Heart left ventricle (tissue), 13 donors: Measurements from ENCODE around the gene PLEKHG4B.

Experiments
- CTCF ChIP-seq, 12 donors: fragments of 200-600 bp; sonication (generic) in 4 of 12; IDR thresholded peaks; one replicate each; pipeline versions ENCODE4 v1.5.0 to v1.8.0; 2018 to 2022; ENCODE audit warnings: antibody characterized with exemption in 12 of 12, mild to moderate bottlenecking in 5 of 12
- POLR2A ChIP-seq, 2 donors: fragments of 450-650 bp; IDR thresholded peaks; one replicate each; pipeline ENCODE4 v1.6.1; 2017; ENCODE audit warnings: antibody characterized with exemption in 2 of 2, mild to moderate bottlenecking in 2 of 2, moderate library complexity in 2 of 2
- donor health status: ischemic (EF 13 %, LVEDD 7.1; RV severe dilation, severe dysfunction).
- donor health status: DM: no; HTN: yes; CAD: no.
- donor health status: DM: no; HTN: no; CAD: no.
- donor health status: ischemic (EF 25% LVEDD 6.9; RV normal size, moderate dysfunction).
- donor health status: ischemic (EF 25% LVEDD 5.7; RV mildly dilated, moderate dysfunction).
- donor health status: ischemic (EF 35%, LVEDD 5.7; RV mildly dilated, moderate dysfunction).
- donor health status: nonischemic (EF 11% LVEDD 7.7; RV severe dilation, severe dysfunction).
- donor health status: DM: yes; HTN: yes; CAD: no.
- donor health status: PGD.
- donor health status: ischemic (EF 29% LVEDD 5.4; RV normal size, mild dysfunction).
- donor health status: nonischemic (EF 23%, LVEDD 6.1; RV moderate dilation, normal function).

- TF ChIP-seq CTCF (IDR thresholded peaks at IDR 0.05) (peak; percentile 15 to 55 (median 40)), POLR2A (IDR thresholded peaks at IDR 0.05) (no peak)
Observed at GRCh38 chr5:77957-78804, 13.8 kb upstream of the PLEKHG4B start.
